ENCODE data around the gene PACS1.
"Not testable (repeated sequence)": the region's sequence is repeated elsewhere in the genome, so short reads cannot be mapped to it uniquely, and the experiment has no call there.

The PACS1 gene

GRCh38 chr11:66069715-66070603 is at the start of gene PACS1:
Gene PACS1 (plus strand): TSS chr11:66070272. CDS start chr11:66070487, 215 bp downstream.
- ChIA-PET CTCF (interaction anchor here (1.1 kb wide), 1 partner anchor 12 kb away, joined by 6 read pairs; no protein-coding TSS in a partner anchor), POLR2A (ENCODE audit: low non-redundant PET) (interaction anchor here (0.6 kb wide), 1 partner anchor 65 kb away, joined by 3 read pairs; no protein-coding TSS in a partner anchor)
- H3K27ac ChIP-seq: peak within 1 kb of the TSS; percentile 95
- peak; percentile 66 for DNase-seq (ENCODE audit: low spot score)
- no peak for TF ChIP-seq CTCF (conservative IDR thresholded peaks at IDR 0.05; ENCODE audit: low read depth)

- H3K27ac ChIP-seq: peak overlapping the region; percentile 57
- DNase-seq (ENCODE audit: low spot score): peak; percentile 72
- ChIA-PET POLR2A (ENCODE audit: low non-redundant PET) (no interaction called here), CTCF (interaction anchor here (0.6 to 0.8 kb wide), 2 partner anchors 14 to 75 kb away, joined by 3 to 4 read pairs; no protein-coding TSS in a partner anchor)
- no peak for TF ChIP-seq CTCF (conservative IDR thresholded peaks at IDR 0.05; ENCODE audit: low read depth)
Observed at GRCh38 chr11:66020618-66021357, 49.3 kb upstream of the PACS1 start.

- DNase-seq (ENCODE audit: low spot score): peak; percentile 73
- peak; percentile 95 for TF ChIP-seq CTCF (conservative IDR thresholded peaks at IDR 0.05; ENCODE audit: low read depth)
- H3K27ac ChIP-seq: no peak overlapping the region
- ChIA-PET POLR2A (ENCODE audit: low non-redundant PET) (interaction anchor here (1.0 kb wide), 2 partner anchors 20 to 138 kb away, joined by 3 to 4 read pairs; partner anchors contain the start of genes BANF1 and EIF1AD), CTCF (interaction anchor here (0.5 to 2.5 kb wide), 23 partner anchors 9 to 777 kb away, joined by 3 to 14 read pairs (median 4); partner anchors contain the start of genes CST6 and GAL3ST3)
Observed at GRCh38 chr11:66022401-66023185, 47.5 kb upstream of the PACS1 start.

GRCh38 chr11:66023186-66023440 is 47.0 kb upstream of the PACS1 start:
- DNase-seq (ENCODE audit: low spot score); H3K27ac ChIP-seq; POLR2A ChIA-PET (ENCODE audit: low non-redundant PET): not testable (repeated sequence)
- CTCF ChIA-PET: interaction anchor here (0.5 to 2.5 kb wide), 13 partner anchors 11 to 330 kb away, joined by 3 to 14 read pairs (median 4); partner anchors contain the start of gene GAL3ST3

GRCh38 chr11:66026017-66026529 is 44.0 kb upstream of the PACS1 start, which contains the start of gene CATSPER1:
Gene CATSPER1 (minus strand): TSS chr11:66026479. CDS start chr11:66026379, 100 bp downstream.
- no peak for TF ChIP-seq CTCF (conservative IDR thresholded peaks at IDR 0.05; ENCODE audit: low read depth)
- POLR2A ChIA-PET (ENCODE audit: low non-redundant PET): no interaction called here
- DNase-seq (ENCODE audit: low spot score): no peak
- CTCF ChIA-PET: interaction anchor here (0.6 kb wide), 2 partner anchors 242 to 533 kb away, joined by 3 read pairs; no protein-coding TSS in a partner anchor
- no peak within 1 kb of the TSS for H3K27ac ChIP-seq

- no peak for DNase-seq (ENCODE audit: low spot score)
- no peak overlapping the region for H3K27ac ChIP-seq
- POLR2A ChIA-PET (ENCODE audit: low non-redundant PET): no interaction called here
- CTCF ChIA-PET: interaction anchor here (0.8 kb wide), 1 partner anchor 10 kb away, joined by 4 read pairs; no protein-coding TSS in a partner anchor
- TF ChIP-seq CTCF (conservative IDR thresholded peaks at IDR 0.05; ENCODE audit: low read depth): no peak
Observed at GRCh38 chr11:66032957-66033735, 36.9 kb upstream of the PACS1 start.
